SU-DHL-6 (cell line): ENCODE data around the gene ADAM19.

Experiments
- H2AFZ ChIP-seq: fragments of 200-600 bp; sonication (generic); 2 replicates; pipeline ENCODE4 v1.6.1; 2014; ENCODE audit warnings: low read depth, mild to moderate bottlenecking, moderate library complexity, mixed read lengths, antibody characterized with exemption, low read length; ENCODE audit not compliant: severe bottlenecking
- H3F3A ChIP-seq: fragments of 200-600 bp; shearing (Covaris generic); 2 replicates; pipeline ENCODE4 v1.6.0; 2016; ENCODE audit warnings: antibody characterized with exemption, mild to moderate bottlenecking; ENCODE audit not compliant: insufficient read depth
- H3K27ac ChIP-seq: fragments of 200-600 bp; sonication (generic); 2 replicates; pipeline ENCODE4 v1.5.1; 2016; ENCODE audit warnings: low read depth, mild to moderate bottlenecking, low read length, moderate library complexity, mixed read lengths
- H3K27me3 ChIP-seq: fragments of 200-600 bp; sonication (generic), shearing (Covaris generic); 2 replicates; pipeline ENCODE4 v1.6.0; 2014; ENCODE audit warnings: mild to moderate bottlenecking, low read length
- H3K36me3 ChIP-seq: fragments of 200-600 bp; sonication (generic); 2 replicates; pipeline ENCODE4 v1.6.1; 2014; ENCODE audit warnings: mild to moderate bottlenecking, low read length, mixed read lengths
- H3K4me2 ChIP-seq: fragments of 300-600, 200-600 bp; shearing (Covaris generic), sonication (generic); 2 replicates; pipeline ENCODE4 v1.6.0; 2014; ENCODE audit warnings: low read length, low read depth, mild to moderate bottlenecking; ENCODE audit not compliant: poor library complexity, severe bottlenecking
- H3K4me3 ChIP-seq: fragments of 200-600 bp; sonication (generic); 2 replicates; pipeline ENCODE4 v1.5.1; 2014; ENCODE audit warnings: antibody characterized with exemption, low read length, mild to moderate bottlenecking, mixed read lengths; ENCODE audit not compliant: insufficient read depth, poor library complexity, severe bottlenecking
- H3K79me2 ChIP-seq: fragments of 200-600 bp; sonication (generic); 2 replicates; pipeline ENCODE4 v1.6.1; 2014; ENCODE audit warnings: mild to moderate bottlenecking, low read length, moderate library complexity; ENCODE audit not compliant: insufficient read depth
- H3K9ac ChIP-seq: fragments of 200-600 bp; sonication (generic); 2 replicates; pipeline ENCODE4 v1.7.0; 2014; ENCODE audit warnings: mild to moderate bottlenecking, low read length
- H3K9me2 ChIP-seq: fragments of 200-600 bp; sonication (generic); replicated peaks from 2 replicates; pipeline ENCODE4 v1.6.1; 2014; ENCODE audit warnings: low read length; ENCODE audit not compliant: insufficient read depth
- H3K9me3 ChIP-seq: fragments of 200-600 bp; sonication (generic); 2 replicates; pipeline ENCODE4 v1.6.1; 2014; ENCODE audit warnings: low read length, mixed read lengths; ENCODE audit not compliant: insufficient read depth
- H4K20me1 ChIP-seq: fragments of 200-600 bp; sonication (generic); 2 replicates; pipeline ENCODE4 v1.6.1; 2014; ENCODE audit warnings: low read depth, mild to moderate bottlenecking, antibody characterized with exemption, low read length, moderate library complexity, mixed read lengths
- CTCF ChIP-seq: fragments of 200-600 bp; sonication (generic); IDR thresholded peaks from one replicate; pipeline ENCODE4 v1.5.1; 2017; ENCODE audit warnings: antibody characterized with exemption, mild to moderate bottlenecking, low read length, moderate library complexity; ENCODE audit not compliant: insufficient read depth, poor library complexity, severe bottlenecking
- EZH2phosphoT487 ChIP-seq: fragments of 200-600 bp; sonication (generic), shearing (Covaris generic); conservative IDR thresholded peaks from 2 replicates; pipeline ENCODE4 v1.6.1; 2018; ENCODE audit warnings: mild to moderate bottlenecking, antibody characterized with exemption, low read length, moderate library complexity, mixed read lengths

The ADAM19 gene

DNA sequence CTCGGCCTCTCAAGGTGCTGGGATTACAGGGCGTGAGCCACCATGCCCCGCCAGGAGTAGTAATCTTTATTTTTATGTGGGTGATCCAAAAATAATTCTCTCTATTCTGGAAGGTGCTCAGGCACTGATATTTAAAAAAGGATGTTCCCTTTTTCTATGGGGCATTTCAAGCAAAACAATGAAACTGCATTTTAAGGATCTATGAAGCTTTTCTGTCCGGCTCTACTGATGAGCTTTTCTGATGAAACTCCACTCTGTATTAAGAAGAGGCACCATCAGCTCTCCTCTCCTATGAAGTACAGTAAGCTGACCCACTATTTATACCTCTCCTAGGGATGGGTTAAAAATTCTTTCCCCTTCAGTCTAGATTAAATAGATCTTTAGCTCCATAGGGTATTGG, 7.4 kb downstream of the ADAM19 start:
- Histone ChIP-seq H2AFZ (no peak overlapping the region), H3K4me2 (no peak overlapping the region), H3K27ac (no peak overlapping the region), H3K4me3 (no peak overlapping the region), H3K9me3 (no peaks in the 10 kb centered on the region), H3K36me3 (peaks cover 39% of the 10 kb centered on the region), H4K20me1 (peaks cover 3% of the 10 kb centered on the region; the same call in 1 of the 2 replicates), H3K9ac (no peak overlapping the region), H3F3A (peaks cover 17% of the 10 kb centered on the region), H3K27me3 (no peaks in the 10 kb centered on the region), H3K9me2 (no peaks in the 10 kb centered on the region), H3K79me2 (peaks cover 90% of the 10 kb centered on the region)
- TF ChIP-seq EZH2phosphoT487 (no peak), CTCF (no peak)

- Histone ChIP-seq H3K36me3 (peaks cover 34% of the 10 kb centered on the region; the same call in 1 of the 2 replicates), H3K27ac (no peak overlapping the region; the same call in 1 of the 2 replicates), H3K4me2 (no peak overlapping the region), H3K9me2 (no peaks in the 10 kb centered on the region), H4K20me1 (peaks cover 3% of the 10 kb centered on the region; the same call in 1 of the 2 replicates), H3F3A (peaks cover 6% of the 10 kb centered on the region), H3K9ac (no peak overlapping the region), H3K9me3 (no peaks in the 10 kb centered on the region), H3K79me2 (peaks cover 90% of the 10 kb centered on the region), H3K27me3 (no peaks in the 10 kb centered on the region), H2AFZ (no peak overlapping the region), H3K4me3 (no peak overlapping the region)
- TF ChIP-seq CTCF (no peak), EZH2phosphoT487 (no peak)
Observed at GRCh38 chr5:157566902-157567489, 8.6 kb downstream of the ADAM19 start.

GRCh38 chr5:157563929-157564716, 11.5 kb downstream of the ADAM19 start:
- TF ChIP-seq CTCF (no peak), EZH2phosphoT487 (no peak)
- peaks cover 3% of the 10 kb centered on the region; the same call in 1 of the 2 replicates for H4K20me1 ChIP-seq
- no peaks in the 10 kb centered on the region for H3F3A ChIP-seq
- H3K4me2 ChIP-seq, result no peak overlapping the region
- H2AFZ ChIP-seq, result no peak overlapping the region
- H3K27me3 ChIP-seq, result no peaks in the 10 kb centered on the region
- H3K9me2 ChIP-seq, result no peaks in the 10 kb centered on the region
- peaks cover 90% of the 10 kb centered on the region for H3K79me2 ChIP-seq
- H3K27ac ChIP-seq, result no peak overlapping the region
- H3K36me3 ChIP-seq, result peaks cover 29% of the 10 kb centered on the region; the same call in 1 of the 2 replicates
- no peak overlapping the region for H3K4me3 ChIP-seq
- H3K9me3 ChIP-seq, result no peaks in the 10 kb centered on the region
- no peak overlapping the region for H3K9ac ChIP-seq
